Cerebellar cortex (tissue), 1 donor: ENCODE results near the gene CDH13.

Source experiments
- DNase-seq: peaks from one replicate; pipeline ENCODE4 v3.0.0-alpha.2; 2015; ENCODE audit warnings: low spot score

The CDH13 gene

GRCh38 chr16:83054283-83054682 is 427.5 kb downstream of the CDH13 start:
- no peak for DNase-seq

GRCh38 chr16:83058376-83058775 is 431.6 kb downstream of the CDH13 start:
- DNase-seq = no peak

- no peak for DNase-seq
Observed at GRCh38 chr16:83059237-83059636, 432.5 kb downstream of the CDH13 start.

GRCh38 chr16:83066011-83066410 is 439.2 kb downstream of the CDH13 start:
- DNase-seq = no peak

GRCh38 chr16:83066881-83067280 is 440.1 kb downstream of the CDH13 start:
- no peak for DNase-seq

GRCh38 chr16:83068686-83069085 is 441.9 kb downstream of the CDH13 start:
- no peak for DNase-seq

GRCh38 chr16:83070416-83071209 is 443.8 kb downstream of the CDH13 start:
- DNase-seq = no peak

GRCh38 chr16:83075956-83076355 is 449.2 kb downstream of the CDH13 start:
- no peak for DNase-seq

GRCh38 chr16:83083361-83083760 is 456.6 kb downstream of the CDH13 start:
- no peak for DNase-seq

GRCh38 chr16:83085660-83086059 is 458.9 kb downstream of the CDH13 start:
- no peak for DNase-seq

GRCh38 chr16:83095941-83096692 is 469.3 kb downstream of the CDH13 start:
- no peak for DNase-seq

GRCh38 chr16:83098536-83098935 is 471.8 kb downstream of the CDH13 start:
- DNase-seq = no peak

- no peak for DNase-seq
Observed at GRCh38 chr16:83100679-83101078, 473.9 kb downstream of the CDH13 start.

GRCh38 chr16:83102336-83102735 is 475.6 kb downstream of the CDH13 start:
- DNase-seq = no peak

- no peak for DNase-seq
Observed at GRCh38 chr16:83105279-83106077, 478.7 kb downstream of the CDH13 start.

GRCh38 chr16:83109490-83110125 is 482.8 kb downstream of the CDH13 start:
- no peak for DNase-seq

GRCh38 chr16:83110269-83110668 is 483.5 kb downstream of the CDH13 start:
- DNase-seq = no peak

- peak; percentile 19 for DNase-seq
Observed at GRCh38 chr16:83113317-83113716, 486.5 kb downstream of the CDH13 start.

- DNase-seq = no peak
Observed at GRCh38 chr16:83113811-83114210, 487.0 kb downstream of the CDH13 start.

- no peak for DNase-seq
Observed at GRCh38 chr16:83115491-83116232, 488.9 kb downstream of the CDH13 start.

- DNase-seq = no peak
Observed at GRCh38 chr16:83116274-83116892, 489.6 kb downstream of the CDH13 start.
